IMR-90 (cell line): ENCODE measurements around the gene ABO. TPM values are rescaled to one million over a fixed set of nuclear protein-coding genes. Genes with fewer than 3 reads are reported as not detected.

Experiments used
- ATAC-seq: fragments of 200-7000 bp; cut with Tn5 transposase; 2 replicates; pipeline ENCODE4 v1.9.1; 2020; ENCODE audit warnings: low read depth, mild to moderate bottlenecking, moderate library complexity
- BruUV-seq: library from RNA; stranded (reverse); fragments of 400-500 nt; replicated peaks from 2 replicates; lab custom pipeline; 2021; lab: Mats Ljungman, UMichigan
- CTCF ChIA-PET: fragments of 300-600 bp; formaldehyde crosslinking; extraction: SDS; loops from one replicate; lab custom pipeline; 2021; ENCODE audit warnings: antibody characterized with exemption; lab: Yijun Ruan, JAX
- POLR2A ChIA-PET: fragments of 300-600 bp; sonication (Branson Sonifier 250); formaldehyde crosslinking; loops from one replicate; lab custom pipeline; 2022; ENCODE audit warnings: antibody characterized with exemption; ENCODE audit not compliant: unreplicated experiment; lab: Charles Lee
- DNase-seq: peaks from one replicate; pipeline ENCODE4 v3.0.0; 2013
- H2AFZ ChIP-seq: replicated peaks from 2 replicates; pipeline ENCODE3; 2013; ENCODE audit warnings: low read length, mild to moderate bottlenecking; ENCODE audit not compliant: poor library complexity
- H2AK5ac ChIP-seq: 2 replicates; pipeline ENCODE4 v1.6.1; 2013; ENCODE audit warnings: low read depth, low read length, inconsistent platforms
- H2AK9ac ChIP-seq: replicated peaks from 2 replicates; pipeline ENCODE3; 2013; ENCODE audit warnings: mild to moderate bottlenecking, low read depth, low read length, moderate library complexity; ENCODE audit not compliant: poor library complexity
- H2BK120ac ChIP-seq: 2 replicates; pipeline ENCODE4 v1.6.1; 2013; ENCODE audit warnings: low read depth, low read length, inconsistent platforms
- H2BK15ac ChIP-seq: 3 replicates; pipeline ENCODE4 v1.6.1; 2013; ENCODE audit warnings: low read depth, low read length, inconsistent platforms
- H2BK20ac ChIP-seq: 2 replicates; pipeline ENCODE4 v1.6.1; 2013; ENCODE audit warnings: low read depth, mild to moderate bottlenecking, inconsistent platforms, low read length, moderate library complexity
- H2BK5ac ChIP-seq: 2 replicates; pipeline ENCODE4 v1.6.1; 2013; ENCODE audit warnings: mild to moderate bottlenecking, low read depth, low read length, inconsistent platforms; ENCODE audit not compliant: poor library complexity, severe bottlenecking
- H3K14ac ChIP-seq: replicated peaks from 2 replicates; pipeline ENCODE4 v1.6.1; 2013; ENCODE audit warnings: low read depth, low read length, inconsistent platforms
- H3K18ac ChIP-seq: 2 replicates; pipeline ENCODE4 v1.6.1; 2013; ENCODE audit warnings: low read depth, low read length, control low read depth
- H3K23ac ChIP-seq: 2 replicates; pipeline ENCODE4 v1.6.1; 2013; ENCODE audit warnings: low read depth, low read length, inconsistent platforms
- H3K27ac ChIP-seq: 2 replicates; pipeline ENCODE4 v1.5.1; 2013; ENCODE audit warnings: mild to moderate bottlenecking, control low read depth, low read length; ENCODE audit not compliant: insufficient read depth
- H3K27me3 ChIP-seq: 2 replicates; pipeline ENCODE4 v1.6.1; 2013; ENCODE audit warnings: low read length; ENCODE audit not compliant: control insufficient read depth, insufficient read depth
- H3K36me3 ChIP-seq: 2 replicates; pipeline ENCODE4 v1.6.1; 2013; ENCODE audit warnings: low read length, mixed read lengths; ENCODE audit not compliant: control insufficient read depth, insufficient read depth
- H3K4ac ChIP-seq: 2 replicates; pipeline ENCODE4 v1.6.1; 2013; ENCODE audit warnings: low read depth, low read length, inconsistent platforms
- H3K4me1 ChIP-seq: 2 replicates; pipeline ENCODE4 v1.6.1; 2013; ENCODE audit warnings: low read length, mixed read lengths; ENCODE audit not compliant: control insufficient read depth, insufficient read depth
- H3K4me2 ChIP-seq: 2 replicates; pipeline ENCODE4 v1.6.1; 2013; ENCODE audit warnings: low read depth, mild to moderate bottlenecking, control low read depth, low read length, moderate library complexity
- H3K4me3 ChIP-seq: 2 replicates; pipeline ENCODE4 v1.5.1; 2013; ENCODE audit warnings: low read depth, mild to moderate bottlenecking, control low read depth, low read length, moderate library complexity; ENCODE audit not compliant: insufficient read depth
- H3K56ac ChIP-seq: 2 replicates; pipeline ENCODE4 v1.6.1; 2013; ENCODE audit warnings: low read length, inconsistent platforms; ENCODE audit not compliant: insufficient read depth; ENCODE audit errors: extremely low read depth
- H3K79me1 ChIP-seq, 2 experiments: 2 replicates each; pipeline ENCODE4 v1.6.1; 2013; ENCODE audit warnings: low read length in 2 of 2, inconsistent platforms in 1 of 2, low read depth in 1 of 2
- H3K9ac ChIP-seq: 2 replicates; pipeline ENCODE4 v1.6.1; 2013; ENCODE audit warnings: low read depth, low read length, control low read depth
- H3K9me1 ChIP-seq: 2 replicates; pipeline ENCODE4 v1.6.1; 2013; ENCODE audit warnings: low read length, inconsistent platforms; ENCODE audit not compliant: insufficient read depth
- H3K9me3 ChIP-seq: 2 replicates; pipeline ENCODE4 v1.6.1; 2013; ENCODE audit warnings: low read length; ENCODE audit not compliant: control insufficient read depth, insufficient read depth
- H4K20me1 ChIP-seq: 2 replicates; pipeline ENCODE4 v1.6.1; 2013; ENCODE audit warnings: low read length, inconsistent platforms; ENCODE audit not compliant: insufficient read depth
- H4K5ac ChIP-seq: 2 replicates; pipeline ENCODE4 v1.6.1; 2013; ENCODE audit warnings: mild to moderate bottlenecking, low read depth, low read length, control low read depth
- H4K8ac ChIP-seq, 2 experiments: 2 replicates each; pipeline ENCODE4 v1.6.1; 2013; ENCODE audit warnings: low read depth in 2 of 2, low read length in 2 of 2, control low read depth in 1 of 2, inconsistent platforms in 1 of 2
- H4K91ac ChIP-seq: 2 replicates; pipeline ENCODE4 v1.6.1; 2013; ENCODE audit warnings: low read depth, low read length, inconsistent platforms; ENCODE audit not compliant: insufficient read depth
- BHLHE40 ChIP-seq: fragments of 150-350 bp; IDR thresholded peaks from 2 replicates; pipeline ENCODE4 v1.6.1; 2016; ENCODE audit warnings: mild to moderate bottlenecking, low read depth, low read length
- CEBPB ChIP-seq: IDR thresholded peaks from 2 replicates; pipeline ENCODE4 v1.6.1; 2012; ENCODE audit warnings: low read depth, low read length, improper control_type of control experiment
- CHD1 ChIP-seq: IDR thresholded peaks from 2 replicates; pipeline ENCODE4 v1.6.1; 2012; ENCODE audit warnings: low read depth, low read length, improper control_type of control experiment
- CTCF ChIP-seq: conservative IDR thresholded peaks from 2 replicates; pipeline ENCODE4 v1.5.1; 2012; ENCODE audit warnings: mild to moderate bottlenecking, low read depth, low read length, improper control_type of control experiment
- ELK1 ChIP-seq: fragments of 150-350 bp; IDR thresholded peaks from 2 replicates; pipeline ENCODE4 v1.6.1; 2016; ENCODE audit warnings: low read depth, mild to moderate bottlenecking, low read length, moderate library complexity, borderline replicate concordance
- MAFK ChIP-seq: IDR thresholded peaks from 2 replicates; pipeline ENCODE4 v1.6.1; 2012; ENCODE audit warnings: low read depth, low read length, improper control_type of control experiment
- MXI1 ChIP-seq: IDR thresholded peaks from 2 replicates; pipeline ENCODE4 v1.6.1; 2012; ENCODE audit warnings: low read depth, mild to moderate bottlenecking, low read length, moderate library complexity, borderline replicate concordance
- NFE2L2 ChIP-seq: fragments of 150-350 bp; IDR thresholded peaks from 2 replicates; pipeline ENCODE4 v1.6.1; 2016; ENCODE audit warnings: low read depth, mild to moderate bottlenecking, low read length
- POLR2A ChIP-seq: IDR thresholded peaks from 2 replicates; pipeline ENCODE4 v1.6.1; 2012; ENCODE audit warnings: mild to moderate bottlenecking, low read depth, low read length
- RCOR1 ChIP-seq: IDR thresholded peaks from 2 replicates; pipeline ENCODE4 v1.6.1; 2012; ENCODE audit warnings: mild to moderate bottlenecking, low read length, improper control_type of control experiment; ENCODE audit not compliant: insufficient replicate concordance
- WGBS, 2 experiments: methylation state at CpG; one replicate each; pipeline versions ENCODE4 v1.1.5 to v1.1.7; 2013; ENCODE audit warnings: missing lambda C conversion rate in 2 of 2; ENCODE audit not compliant: insufficient read length in 1 of 2; ENCODE audit errors: extremely low coverage in 2 of 2; 5-methylcytosine and 5-hydroxymethylcytosine counted together
- dilution Hi-C: fragments of 300-500 bp; cut with HindIII; formaldehyde crosslinking; loops from one replicate; pipeline ENCODE4 v1.14.3; 2018; ENCODE audit warnings: low sequenced_read_pairs; ENCODE audit not compliant: unreplicated experiment
- in situ Hi-C: fragments of 300-500 bp; cut with MboI; formaldehyde crosslinking; loops from 3 replicates; pipeline ENCODE4 v1.14.3; 2019; ENCODE audit warnings: low sequenced_read_pairs, inconsistent platforms, mixed read lengths
- intact Hi-C: fragments of 100-400 bp; cut with micrococcal nuclease; formaldehyde crosslinking; loops from 2 replicates; pipeline ENCODE4 v1.10.0; 2022
- polyA plus RNA-seq, 3 experiments: library from polyadenylated mRNA; depleted of rRNA; stranded (reverse); fragments of >200 nt; gene quantifications; 2 replicates each; pipeline ENCODE4 v1.2.3, GENCODE V29; 2012; ENCODE audit warnings: low replicate concordance in 1 of 3
- total RNA-seq: library from RNA; depleted of rRNA; stranded (reverse); fragments of >200 nt; gene quantifications from 2 replicates; pipeline ENCODE4 v1.2.3, GENCODE V29; 2012

Gene ABO
- total and polyA plus RNA-seq, 2 of the 4 experiments (the other 2 are of a cell fraction), result not detected

- no peak overlapping the region for H4K8ac ChIP-seq
- no peak overlapping the region for H2BK5ac ChIP-seq
- ChIA-PET POLR2A (no interaction called here), CTCF (no interaction called here)
- no peaks in the 10 kb centered on the region for H4K20me1 ChIP-seq
- TF ChIP-seq ELK1 (no peak), NFE2L2 (no peak), CHD1 (no peak), POLR2A (no peak), MXI1 (no peak), CTCF (no peak), CEBPB (no peak), RCOR1 (no peak), BHLHE40 (no peak), MAFK (no peak)
- no peak overlapping the region for H2AK5ac ChIP-seq
- no peak overlapping the region for H3K18ac ChIP-seq
- no TSS peak for BruUV-seq
- ATAC-seq (no peak), DNase-seq (no peak)
- no peak overlapping the region for H4K91ac ChIP-seq
- no peak overlapping the region for H3K4me2 ChIP-seq
- peaks cover 20% of the 10 kb centered on the region for H3K27me3 ChIP-seq
- H4K5ac ChIP-seq, result no peak overlapping the region
- no peak overlapping the region for H3K14ac ChIP-seq
- H3K4me3 ChIP-seq, result no peak overlapping the region
- H2BK120ac ChIP-seq, result no peak overlapping the region
- dilution Hi-C loops (no loop called here), in situ Hi-C loops (no loop called here), intact Hi-C loops (no loop called here)
- H2BK15ac ChIP-seq, result no peak overlapping the region
- 72% methylated on average over 9 of the region's 13 CpGs; no CpG with 5 or more reads in 1 of the 2 experiments for WGBS, 2 experiments
- no peaks in the 10 kb centered on the region for H3K4me1 ChIP-seq
- H3K23ac ChIP-seq, result no peak overlapping the region
- no peak overlapping the region for H3K27ac ChIP-seq
- no peak overlapping the region for H2AK9ac ChIP-seq
- no peaks in the 10 kb centered on the region for H3K9me3 ChIP-seq
- H3K4ac ChIP-seq, result no peak overlapping the region
- H2BK20ac ChIP-seq, result no peak overlapping the region
- no peak overlapping the region for H2AFZ ChIP-seq
- H3K36me3 ChIP-seq, result no peaks in the 10 kb centered on the region
- no peaks in the 10 kb centered on the region for H3K79me1 ChIP-seq
- no peak overlapping the region for H3K56ac ChIP-seq
- no peak overlapping the region for H3K9ac ChIP-seq
- H3K9me1 ChIP-seq, result no peaks in the 10 kb centered on the region
These were observed 26.5 kb upstream of the ABO start for GRCh38 chr9:133301253-133302230.
